ENCODE data around the gene MED25.
"Not testable (repeated sequence)": the region's sequence is repeated elsewhere in the genome, so short reads cannot be mapped to it uniquely, and the experiment has no call there.

MED25 gene

GRCh38 chr19:49819452-49820115 lies 1.5 kb downstream of the MED25 start:
- not testable (repeated sequence) for DNase-seq

- no peak for DNase-seq
Measured at GRCh38 chr19:49820125-49820524, 2.0 kb downstream of the MED25 start.

- no peak for DNase-seq
Measured at GRCh38 chr19:49823472-49823871, 5.4 kb downstream of the MED25 start.

GRCh38 chr19:49824662-49825061 lies 6.6 kb downstream of the MED25 start:
- no peak for DNase-seq

GRCh38 chr19:49827034-49827433 lies 8.9 kb downstream of the MED25 start:
- DNase-seq, result no peak

DNA sequence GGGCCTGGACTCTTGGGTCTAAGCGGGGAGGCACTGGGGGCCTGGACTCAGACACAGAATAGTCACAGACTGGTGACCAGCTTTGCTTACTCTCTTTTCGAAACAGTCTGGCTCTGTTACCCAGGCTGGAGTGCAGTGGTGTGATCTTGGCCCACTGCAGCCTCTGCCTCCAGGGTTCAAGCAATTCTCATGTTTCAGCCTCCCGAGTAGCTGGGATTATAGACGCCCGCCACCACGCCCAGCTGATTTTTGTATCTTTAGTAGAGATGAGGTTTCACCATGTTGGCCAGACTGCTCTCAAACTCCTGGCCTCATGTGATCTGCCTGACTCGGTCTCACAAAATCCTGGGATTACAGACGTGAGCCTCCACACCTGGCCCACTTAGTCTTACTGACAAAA lies 11.1 kb downstream of the MED25 start:
- no peak for DNase-seq

GRCh38 chr19:49829721-49830120 lies 11.6 kb downstream of the MED25 start:
- DNase-seq, result no peak

- no peak for DNase-seq
Measured at GRCh38 chr19:49830766-49831165, 12.7 kb downstream of the MED25 start.

DNA sequence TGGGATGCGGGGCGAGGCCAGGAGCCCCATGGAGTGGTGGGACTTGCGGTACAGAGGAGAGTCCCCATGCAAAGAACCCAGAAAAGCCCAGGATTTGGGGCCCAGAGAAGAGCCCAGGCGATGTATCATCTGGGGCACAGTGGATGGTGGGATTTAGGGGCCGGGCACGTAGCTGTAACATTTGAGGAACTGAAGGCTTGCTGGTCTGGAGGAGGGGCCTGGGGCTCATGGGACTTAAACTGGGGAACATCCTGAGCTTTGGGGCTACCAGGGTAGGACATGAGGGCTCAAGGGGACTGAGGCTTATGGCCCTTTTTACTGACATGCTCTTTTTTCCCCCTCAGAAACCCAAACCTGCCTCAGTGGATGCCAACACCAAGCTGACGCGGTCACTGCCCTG lies 13.5 kb downstream of the MED25 start:
- DNase-seq, result no peak

GRCh38 chr19:49832556-49832955 lies 14.5 kb downstream of the MED25 start:
- no peak for DNase-seq

GRCh38 chr19:49833599-49833998 lies 15.5 kb downstream of the MED25 start:
- DNase-seq, result no peak

GRCh38 chr19:49835562-49835961 lies 17.5 kb downstream of the MED25 start:
- no peak for DNase-seq

GRCh38 chr19:49836176-49837008 lies 18.3 kb downstream of the MED25 start:
- no peak for DNase-seq

GRCh38 chr19:49837009-49837310 lies 18.9 kb downstream of the MED25 start:
- no peak for DNase-seq

GRCh38 chr19:49837425-49837824 lies 19.3 kb downstream of the MED25 start:
- no peak for DNase-seq

DNA sequence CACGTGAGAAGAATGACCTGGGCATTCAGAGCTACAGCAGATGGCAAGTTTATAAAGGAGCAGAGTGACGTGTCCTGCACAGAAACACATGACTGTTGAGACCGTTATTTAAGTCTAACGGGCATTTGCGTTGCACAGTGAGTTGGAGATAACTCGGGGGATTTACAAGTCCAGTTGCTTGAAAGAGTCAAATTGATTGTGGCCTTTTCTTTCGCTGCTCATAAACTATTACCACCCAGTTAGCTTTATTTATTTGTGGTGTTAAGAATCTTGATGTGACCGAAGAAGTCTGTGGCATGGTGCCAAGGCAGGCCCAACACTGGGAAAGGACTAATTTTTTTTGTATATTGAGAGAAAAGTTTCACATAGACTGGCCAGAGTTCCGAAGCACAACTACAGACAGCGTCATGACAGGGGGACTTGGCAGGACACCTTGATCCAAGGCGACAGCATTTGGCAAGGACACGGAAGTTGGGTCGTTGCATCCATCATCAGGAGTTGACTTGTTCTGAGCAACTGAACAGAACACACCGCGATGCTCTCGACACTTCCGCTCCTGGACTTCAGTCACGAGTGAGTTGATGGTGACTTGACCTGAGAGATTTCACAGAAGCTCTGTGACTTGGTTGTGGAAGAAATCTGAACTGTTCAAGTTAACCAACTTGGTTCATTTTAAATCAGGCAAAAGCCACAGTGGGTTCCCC lies 20.9 kb downstream of the MED25 start:
- DNase-seq, result no peak

DNA sequence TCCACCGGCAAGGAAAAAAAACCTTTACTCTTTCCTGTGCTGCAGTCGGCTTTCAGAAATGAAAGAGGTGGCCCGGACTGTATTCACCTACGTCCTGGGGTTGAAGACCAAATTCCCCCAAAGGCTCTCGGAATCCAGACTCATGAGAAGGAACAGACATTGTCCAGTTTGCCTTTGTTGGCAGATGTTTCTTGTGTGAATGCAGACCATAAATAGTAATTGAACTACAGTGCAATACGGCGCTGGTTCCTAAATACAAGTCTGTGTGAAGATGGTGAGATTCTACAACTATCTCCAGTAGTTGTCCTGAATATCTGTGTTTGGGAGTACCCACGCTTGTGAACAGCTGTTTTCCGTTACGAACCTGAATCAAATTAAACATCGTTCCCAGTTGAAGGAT lies 21.6 kb downstream of the MED25 start:
- no peak for DNase-seq

DNA sequence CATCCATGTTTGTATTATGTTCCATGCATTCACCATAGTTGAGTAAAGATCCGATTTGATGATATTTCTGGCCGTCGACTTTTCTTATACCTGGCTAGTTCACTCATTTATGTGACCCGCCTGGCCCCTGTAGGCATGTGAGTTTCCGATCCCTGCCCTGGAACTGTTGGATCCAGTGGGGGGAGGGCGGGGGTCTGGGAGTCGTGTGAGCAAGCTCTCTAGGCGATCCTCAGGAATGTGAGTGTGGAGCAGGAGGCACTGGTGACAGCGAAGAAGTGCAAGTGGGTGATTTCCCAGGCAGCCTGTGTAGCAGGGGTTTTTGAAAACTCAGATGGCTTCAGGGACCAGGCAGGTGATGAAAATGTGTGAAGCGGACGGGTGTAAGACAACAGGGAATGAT lies 22.2 kb downstream of the MED25 start:
- no peak for DNase-seq

DNA sequence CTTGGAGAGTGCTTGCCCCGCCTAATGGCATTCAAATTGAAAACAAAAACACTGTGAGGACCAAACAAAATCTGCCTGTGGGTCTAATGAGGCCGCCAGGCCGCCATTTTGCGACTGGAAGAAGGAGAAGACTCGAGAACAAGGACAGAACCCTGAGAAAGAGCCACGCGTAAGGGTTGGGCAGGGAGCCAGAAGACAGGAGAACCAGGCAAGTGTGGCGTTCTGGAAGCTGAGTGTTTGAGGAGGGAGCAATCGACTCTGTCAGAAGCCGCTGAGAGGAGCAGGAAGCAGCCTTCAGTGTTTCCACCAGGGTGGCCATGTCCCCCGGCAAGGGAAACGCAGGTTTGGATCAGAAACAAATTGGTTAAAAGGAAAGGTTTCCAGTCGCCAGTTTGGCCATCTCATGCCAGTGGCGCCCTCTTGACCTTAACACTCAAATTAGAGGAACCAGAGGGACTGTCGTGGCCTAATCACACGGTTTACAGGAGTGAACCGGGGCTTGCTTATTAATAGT lies 22.7 kb downstream of the MED25 start:
- DNase-seq, result no peak

- no peak for DNase-seq
Measured at GRCh38 chr19:49843265-49843664, 25.2 kb downstream of the MED25 start.

- DNase-seq, result no peak
Measured at GRCh38 chr19:49844138-49845095, 26.3 kb downstream of the MED25 start.

GRCh38 chr19:49845414-49845813 lies 27.3 kb downstream of the MED25 start:
- no peak for DNase-seq

DNA sequence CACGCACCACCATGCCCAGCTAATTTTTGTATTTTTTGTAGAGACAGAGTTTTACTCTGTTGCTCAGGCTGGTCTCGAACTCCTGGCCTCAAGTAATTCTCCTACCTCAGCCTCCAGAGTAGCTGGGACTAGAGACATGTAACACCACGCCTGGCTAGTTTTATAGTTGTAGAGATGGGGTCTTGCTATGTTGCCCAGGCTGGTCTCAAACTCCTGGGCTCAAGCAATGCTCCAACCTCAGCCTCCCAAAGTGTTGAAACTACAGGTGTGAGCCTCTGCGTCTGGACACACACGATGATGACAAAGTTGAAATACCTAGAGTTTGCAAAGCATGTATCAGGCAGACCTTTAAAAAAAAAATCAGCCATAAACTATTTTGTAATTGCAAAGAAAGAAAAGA lies 28.3 kb downstream of the MED25 start:
- DNase-seq, result no peak

Data from activated CD4-positive, alpha-beta T cell treated with anti-CD3 and anti-CD28 coated beads for 4 hours (primary cell).